H1 (cell line): ENCODE results near the gene NUP58. TPM values are rescaled to one million over a fixed set of nuclear protein-coding genes. Genes with fewer than 3 reads are reported as not detected.

Source experiments
- CTCF ChIA-PET: fragments of 300-600 bp; sonication (Branson Sonifier 250); formaldehyde crosslinking; loops from one replicate; lab custom pipeline; 2021; ENCODE audit not compliant: partially characterized antibody; lab: Charles Lee
- POLR2A ChIA-PET: fragments of 300-600 bp; sonication (Branson Sonifier 250); formaldehyde crosslinking; loops from one replicate; lab custom pipeline; 2021; ENCODE audit warnings: inconsistent platforms; ENCODE audit not compliant: partially characterized antibody; lab: Charles Lee
- DNase-seq, 2 experiments: peaks; one replicate each; pipeline versions ENCODE4 v3.0.0 to v3.0.0-alpha.2; 2010 to 2022; ENCODE audit warnings: low spot score in 2 of 2, low read depth in 1 of 2, mixed read lengths in 1 of 2
- FAIRE-seq: peaks from 2 replicates; lab custom pipeline; 2011; peaks lifted over from hg19 to GRCh38; lab: Jason Lieb, UNC
- H2AFZ ChIP-seq: 2 replicates; pipeline ENCODE4 v1.8.1; 2012; ENCODE audit warnings: low read length, inconsistent platforms
- H2AK5ac ChIP-seq: 2 replicates; pipeline ENCODE4 v1.6.1; 2013; ENCODE audit warnings: low read depth, low read length
- H2BK120ac ChIP-seq: replicated peaks from 2 replicates; pipeline ENCODE3; 2013; ENCODE audit warnings: low read depth, low read length, inconsistent platforms
- H2BK12ac ChIP-seq: 2 replicates; pipeline ENCODE4 v1.6.1; 2013; ENCODE audit warnings: low read depth, low read length
- H2BK15ac ChIP-seq: 2 replicates; pipeline ENCODE4 v1.6.1; 2013; ENCODE audit warnings: low read length
- H2BK20ac ChIP-seq: 2 replicates; pipeline ENCODE4 v1.6.1; 2013; ENCODE audit warnings: low read length
- H2BK5ac ChIP-seq: 2 replicates; pipeline ENCODE4 v1.6.1; 2013; ENCODE audit warnings: low read depth, low read length
- H3K14ac ChIP-seq: 2 replicates; pipeline ENCODE4 v1.6.1; 2013; ENCODE audit warnings: inconsistent platforms; ENCODE audit not compliant: insufficient read length
- H3K18ac ChIP-seq: 2 replicates; pipeline ENCODE4 v1.6.1; 2013; ENCODE audit warnings: low read length; ENCODE audit errors: extremely low read depth
- H3K23ac ChIP-seq: 2 replicates; pipeline ENCODE4 v1.6.1; 2013; ENCODE audit warnings: inconsistent platforms; ENCODE audit not compliant: insufficient read length
- H3K23me2 ChIP-seq: 2 replicates; pipeline ENCODE4 v1.6.1; 2013; ENCODE audit warnings: low read depth, low read length
- H3K27ac ChIP-seq: 2 replicates; pipeline ENCODE4 v1.6.1; 2011; ENCODE audit warnings: low read depth, low read length, inconsistent platforms
- H3K27me3 ChIP-seq, 4 experiments: replicated peaks in 1 of 4; 1 replicate in 1 of 4; 2 replicates in 3 of 4; pipeline versions ENCODE4 v1.6.1 to v1.8.1; 2011 to 2013; ENCODE audit warnings: low read length in 3 of 4, mild to moderate bottlenecking in 3 of 4, inconsistent platforms in 2 of 4, mixed read lengths in 2 of 4, moderate library complexity in 1 of 4; ENCODE audit not compliant: control insufficient read depth in 3 of 4, insufficient read depth in 3 of 4; ENCODE audit errors: extremely low read depth in 1 of 4
- H3K36me3 ChIP-seq, 4 experiments: 2 replicates each; pipeline versions ENCODE4 v1.6.1 to v1.8.1; 2011 to 2013; ENCODE audit warnings: mild to moderate bottlenecking in 4 of 4, low read length in 3 of 4, moderate library complexity in 2 of 4, control low read depth in 1 of 4, inconsistent platforms in 1 of 4; ENCODE audit not compliant: insufficient read depth in 4 of 4, control insufficient read depth in 2 of 4
- H3K4ac ChIP-seq: replicated peaks from 2 replicates; pipeline ENCODE3; 2013; ENCODE audit warnings: low read length, low read depth, mixed read lengths, inconsistent platforms; ENCODE audit not compliant: insufficient read length
- H3K4me1 ChIP-seq, 4 experiments: replicated peaks in 1 of 4; 1 replicate in 1 of 4; 2 replicates in 3 of 4; pipeline versions ENCODE4 v1.6.1 to v1.8.1; 2011 to 2013; ENCODE audit warnings: low read length in 3 of 4, inconsistent platforms in 2 of 4, mixed read lengths in 1 of 4; ENCODE audit not compliant: insufficient read depth in 4 of 4, control insufficient read depth in 3 of 4
- H3K4me2 ChIP-seq, 2 experiments: 2 replicates each; pipeline versions ENCODE4 v1.6.1 to v1.8.1; 2011 to 2013; ENCODE audit warnings: low read depth in 2 of 2, low read length in 2 of 2, control low read depth in 1 of 2, inconsistent platforms in 1 of 2, mild to moderate bottlenecking in 1 of 2; ENCODE audit not compliant: insufficient read depth in 1 of 2
- H3K4me3 ChIP-seq, 4 experiments: fragments of 200-600, 300-600 bp in 1 of 4; sonication (generic), shearing (Covaris generic), sonication (Bioruptor Twin) in 1 of 4; 2 replicates each; pipeline versions ENCODE4 v1.5.1 to v1.8.1; 2011 to 2016; ENCODE audit warnings: low read length in 4 of 4, low read depth in 3 of 4, control low read depth in 2 of 4, inconsistent platforms in 2 of 4, mild to moderate bottlenecking in 2 of 4, mixed read lengths in 1 of 4, moderate library complexity in 1 of 4; ENCODE audit not compliant: insufficient read depth in 2 of 4; ENCODE audit errors: extremely low read depth in 1 of 4
- H3K56ac ChIP-seq: replicated peaks from 2 replicates; pipeline ENCODE3; 2013; ENCODE audit warnings: low read depth, mild to moderate bottlenecking, mixed read lengths, low read length, inconsistent platforms; ENCODE audit not compliant: insufficient read length
- H3K79me1 ChIP-seq: 2 replicates; pipeline ENCODE4 v1.6.1; 2013; ENCODE audit warnings: low read depth, low read length, control low read depth
- H3K79me2 ChIP-seq, 2 experiments: 2 replicates each; pipeline versions ENCODE4 v1.6.1 to v1.8.1; 2012 to 2013; ENCODE audit warnings: low read length in 2 of 2, mild to moderate bottlenecking in 2 of 2, inconsistent platforms in 1 of 2; ENCODE audit not compliant: insufficient read depth in 2 of 2, control insufficient read depth in 1 of 2
- H3K9ac ChIP-seq, 4 experiments: replicated peaks in 1 of 4; 1 replicate in 1 of 4; 2 replicates in 3 of 4; pipeline versions ENCODE4 v1.6.1 to v1.8.1; 2011 to 2013; ENCODE audit warnings: low read depth in 3 of 4, low read length in 3 of 4, control low read depth in 2 of 4, mild to moderate bottlenecking in 2 of 4, moderate library complexity in 2 of 4, inconsistent platforms in 1 of 4; ENCODE audit errors: extremely low read depth in 1 of 4
- H3K9me3 ChIP-seq, 2 experiments: 2 replicates each; pipeline versions ENCODE4 v1.6.1 to v1.8.1; 2012 to 2013; ENCODE audit warnings: mild to moderate bottlenecking in 2 of 2, moderate library complexity in 2 of 2, control low read depth in 1 of 2, inconsistent platforms in 1 of 2, low read depth in 1 of 2, low read length in 1 of 2, mixed read lengths in 1 of 2; ENCODE audit not compliant: insufficient read depth in 2 of 2
- H4K20me1 ChIP-seq, 2 experiments: replicated peaks in 1 of 2; 2 replicates each; pipeline versions ENCODE3 to v1.8.1; 2011 to 2013; ENCODE audit warnings: inconsistent platforms in 2 of 2, low read length in 2 of 2, mild to moderate bottlenecking in 1 of 2; ENCODE audit not compliant: insufficient read depth in 2 of 2, control insufficient read depth in 1 of 2
- H4K5ac ChIP-seq: 2 replicates; pipeline ENCODE4 v1.6.1; 2013; ENCODE audit warnings: low read length, low read depth, mixed read lengths, inconsistent platforms; ENCODE audit not compliant: insufficient read length
- H4K8ac ChIP-seq: 2 replicates; pipeline ENCODE4 v1.8.0; 2013; ENCODE audit warnings: mild to moderate bottlenecking, moderate library complexity, low read length, inconsistent platforms; ENCODE audit not compliant: insufficient read depth; ENCODE audit errors: extremely low read depth
- H4K91ac ChIP-seq: replicated peaks from 2 replicates; pipeline ENCODE3; 2013; ENCODE audit warnings: low read length, mixed read lengths, inconsistent platforms; ENCODE audit not compliant: insufficient read length
- BRCA1 ChIP-seq: IDR thresholded peaks from 2 replicates; pipeline ENCODE4 v1.6.1; 2012; ENCODE audit warnings: low read depth, low read length, improper control_type of control experiment
- RBBP5 ChIP-seq: IDR thresholded peaks from 2 replicates; pipeline ENCODE4 v1.7.1; 2012; ENCODE audit warnings: low read depth, mild to moderate bottlenecking, inconsistent platforms, low read length, moderate library complexity, borderline replicate concordance
- WGBS, 2 experiments: shearing (Covaris generic) in 1 of 2; methylation state at CpG; one replicate each; pipeline versions ENCODE4 v1.1.6 to v1.1.7; 2013 to 2015; ENCODE audit warnings: low lambda C conversion rate in 2 of 2, mixed read lengths in 2 of 2, inconsistent platforms in 1 of 2, low coverage in 1 of 2, missing lambda C conversion rate in 1 of 2; ENCODE audit not compliant: insufficient replicate concordance in 2 of 2, insufficient coverage in 1 of 2, insufficient read length in 1 of 2; ENCODE audit errors: extremely low coverage in 1 of 2, missing lambda C conversion rate in 1 of 2; 5-methylcytosine and 5-hydroxymethylcytosine counted together
- long read RNA-seq, 2 experiments: library from RNA in 1 of 2; library from capped mRNA in 1 of 2; stranded (forward); transcript quantifications; one replicate each; pipeline ENCODE4 v2.0.0, GENCODE V29; 2021; ENCODE audit warnings: inconsistent platforms in 1 of 2
- polyA minus RNA-seq, 3 experiments: library from RNA; depleted of rRNA, polyadenylated mRNA; stranded (reverse); fragments of >200 nt; gene quantifications; 1 replicate in 2 of 3; 2 replicates in 1 of 3; pipeline ENCODE4 v1.2.3, GENCODE V29; 2011
- polyA plus RNA-seq, 7 experiments: library from polyadenylated mRNA; depleted of rRNA in 3 of 7; stranded (reverse) in 5 of 7; unstranded in 2 of 7; fragments of >200 nt in 5 of 7; fragments of 200-250 nt in 2 of 7; gene quantifications; 1 replicate in 5 of 7; 2 replicates in 1 of 7; 4 replicates in 1 of 7; pipeline versions ENCODE4 v1.2.1 to v1.2.3, GENCODE V29; 2011 to 2013; ENCODE audit warnings: missing spikeins in 2 of 7, mixed read lengths in 2 of 7
- total RNA-seq: library from RNA; stranded (reverse); fragmentation: NEBNext Ultra II Directional; extraction: Animal tissue kit (Norgen Biotek cat#: 25700); gene quantifications from 2 replicates; pipeline ENCODE4 v1.2.1, GENCODE V29; 2021
- TF ChIP-seq, protein P1 (sequence below): IDR thresholded peaks from 2 replicates; pipeline ENCODE4 v1.6.1; 2012; ENCODE audit warnings: inconsistent platforms

NUP58 gene, protein sequence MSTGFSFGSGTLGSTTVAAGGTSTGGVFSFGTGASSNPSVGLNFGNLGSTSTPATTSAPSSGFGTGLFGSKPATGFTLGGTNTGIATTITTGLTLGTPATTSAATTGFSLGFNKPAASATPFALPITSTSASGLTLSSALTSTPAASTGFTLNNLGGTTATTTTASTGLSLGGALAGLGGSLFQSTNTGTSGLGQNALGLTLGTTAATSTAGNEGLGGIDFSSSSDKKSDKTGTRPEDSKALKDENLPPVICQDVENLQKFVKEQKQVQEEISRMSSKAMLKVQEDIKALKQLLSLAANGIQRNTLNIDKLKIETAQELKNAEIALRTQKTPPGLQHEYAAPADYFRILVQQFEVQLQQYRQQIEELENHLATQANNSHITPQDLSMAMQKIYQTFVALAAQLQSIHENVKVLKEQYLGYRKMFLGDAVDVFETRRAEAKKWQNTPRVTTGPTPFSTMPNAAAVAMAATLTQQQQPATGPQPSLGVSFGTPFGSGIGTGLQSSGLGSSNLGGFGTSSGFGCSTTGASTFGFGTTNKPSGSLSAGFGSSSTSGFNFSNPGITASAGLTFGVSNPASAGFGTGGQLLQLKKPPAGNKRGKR
- total RNA-seq (53.8 and 57.5 TPM in 2 replicates), polyA plus RNA-seq (2011; rRNA removed) (30.4 and 35.0 TPM in 2 replicates), polyA minus RNA-seq (2011; rRNA and poly(A)+ RNA removed) (92.0 and 92.1 TPM in 2 replicates)
- 28.0 TPM for polyA plus RNA-seq (2011; cell fraction: cytosol; rRNA removed)
- polyA plus RNA-seq (2011; cell fraction: nucleus; rRNA removed): 24.3 TPM
- polyA plus RNA-seq (2012, experiment 1 of 2): 15.6 to 22.8 TPM (median 22.6 TPM) in 4 replicates
- polyA plus RNA-seq (2012, experiment 2 of 2): 2.5 TPM
- 30.2 TPM for polyA plus RNA-seq (2013, experiment 1 of 2)
- 30.8 TPM for polyA plus RNA-seq (2013, experiment 2 of 2)
- polyA minus RNA-seq (2011; cell fraction: cytosol; rRNA and poly(A)+ RNA removed): 37.9 TPM
- 57.0 TPM for polyA minus RNA-seq (2011; cell fraction: nucleus; rRNA and poly(A)+ RNA removed)
- long read RNA-seq, experiment 1, full-length matches to known transcripts: 11 of 45 reads
- long read RNA-seq, experiment 1, partial matches to known transcripts: 21 of 45 reads
- long read RNA-seq, experiment 1, other reads (novel, unspliced or antisense): 13 of 45 reads
- long read RNA-seq, experiment 2, full-length matches to known transcripts: 3 of 12 reads
- long read RNA-seq, experiment 2, partial matches to known transcripts: 0 of 12 reads
- long read RNA-seq, experiment 2, other reads (novel, unspliced or antisense): 9 of 12 reads

- H3K4ac ChIP-seq: peak within 1 kb of the TSS; percentile 72
- H3K4me3 ChIP-seq: peak within 1 kb of the TSS; percentile 67 to 92 (median 85)
- H2BK15ac ChIP-seq: peak within 1 kb of the TSS; percentile 54; the same call in 1 of the 2 replicates
- peaks cover 17 to 48% of the 10 kb centered on the region in 2 experiments for H3K79me2 ChIP-seq
- peak within 1 kb of the TSS; percentile 84 for H3K18ac ChIP-seq
- H2BK20ac ChIP-seq: no peak within 1 kb of the TSS
- peak within 1 kb of the TSS; percentile 90; the same call in 1 of the 2 replicates for H4K8ac ChIP-seq
- no peaks in the 10 kb centered on the region for H3K79me1 ChIP-seq
- H3K36me3 ChIP-seq: peaks cover 0 to 4% (median 2%) of the 10 kb centered on the region in 4 experiments; a peak in 2 of 8 replicates
- peak within 1 kb of the TSS; percentile 65 to 73 for H3K4me2 ChIP-seq
- H3K27me3 ChIP-seq: no peaks in the 10 kb centered on the region
- FAIRE-seq (peak; percentile 60), DNase-seq (peak; percentile 60 to 85)
- H2AFZ ChIP-seq: peak within 1 kb of the TSS; percentile 54; the same call in 1 of the 2 replicates
- H3K4me1 ChIP-seq: peaks cover 0 to 5% (median 3%) of the 10 kb centered on the region in 4 experiments; a peak in 2 of 7 replicates
- peaks cover 0 to 5% of the 10 kb centered on the region in 2 experiments for H4K20me1 ChIP-seq
- H3K9ac ChIP-seq: peak within 1 kb of the TSS; percentile 60 to 85 (median 75)
- H2AK5ac ChIP-seq: no peak within 1 kb of the TSS
- H3K14ac ChIP-seq: no peak within 1 kb of the TSS
- peak within 1 kb of the TSS; percentile 89; the same call in 1 of the 2 replicates for H2BK5ac ChIP-seq
- ChIA-PET CTCF (interaction anchor here (1.1 kb wide), 1 partner anchor 14 kb away, joined by 3 read pairs; no protein-coding TSS in a partner anchor), POLR2A (interaction anchor here (1.0 to 2.1 kb wide), 3 partner anchors 14 to 43 kb away, joined by 3 to 6 read pairs (median 6); partner anchors contain the start of gene MTMR6)
- H2BK120ac ChIP-seq: peak within 1 kb of the TSS; percentile 51
- H3K9me3 ChIP-seq: no peaks in the 10 kb centered on the region
- H3K56ac ChIP-seq: peak within 1 kb of the TSS; percentile 70
- no peaks in the 10 kb centered on the region; the same call in 1 of the 2 replicates for H3K23me2 ChIP-seq
- H3K27ac ChIP-seq: peak within 1 kb of the TSS; percentile 36; the same call in 1 of the 2 replicates
- peak within 1 kb of the TSS; percentile 57 for H4K5ac ChIP-seq
- WGBS, 2 experiments: 2% methylated on average over 51 of the region's 64 CpGs; no CpG with 5 or more reads in 1 of the 2 experiments
- H3K23ac ChIP-seq: no peak within 1 kb of the TSS
- H4K91ac ChIP-seq: peak within 1 kb of the TSS; percentile 45
- peak within 1 kb of the TSS; percentile 63; the same call in 1 of the 2 replicates for H2BK12ac ChIP-seq
- no peak for TF ChIP-seq BRCA1
- TF ChIP-seq, protein P1, sequence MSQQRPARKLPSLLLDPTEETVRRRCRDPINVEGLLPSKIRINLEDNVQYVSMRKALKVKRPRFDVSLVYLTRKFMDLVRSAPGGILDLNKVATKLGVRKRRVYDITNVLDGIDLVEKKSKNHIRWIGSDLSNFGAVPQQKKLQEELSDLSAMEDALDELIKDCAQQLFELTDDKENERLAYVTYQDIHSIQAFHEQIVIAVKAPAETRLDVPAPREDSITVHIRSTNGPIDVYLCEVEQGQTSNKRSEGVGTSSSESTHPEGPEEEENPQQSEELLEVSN: peak; percentile 70; the same call in 1 of the 2 replicates
- TF ChIP-seq RBBP5: 0 out of 2 replicates have a peak, but pooled peaks have one; percentile 59
Observed at GRCh38 chr13:25301347-25302113, at the start of gene NUP58. TSS of gene NUP58 (plus strand) at chr13:25301625. CDS start at chr13:25301774, 149 bp downstream.
